HEK293 (cell line): ENCODE measurements around the gene NAPSA.

Source experiments
- EGR2 ChIP-seq: fragments of 450-650 bp; formaldehyde crosslinking; IDR thresholded peaks from 2 replicates; pipeline ENCODE4 v1.5.1; 2016; ENCODE audit warnings: low read depth, missing biosample characterization, missing genetic modification characterization
- GLIS1 ChIP-seq: fragments of 450-650 bp; formaldehyde crosslinking; IDR thresholded peaks from 2 replicates; pipeline ENCODE4 v1.5.1; 2016; ENCODE audit warnings: missing biosample characterization, missing genetic modification characterization
- HOXD13 ChIP-seq: sonication (generic); formaldehyde crosslinking; IDR thresholded peaks from 2 replicates; pipeline ENCODE4 v1.8.0; 2022; ENCODE audit warnings: missing genetic modification reagents, borderline replicate concordance
- KLF10 ChIP-seq: fragments of 450-650 bp; IDR thresholded peaks from 2 replicates; pipeline ENCODE4 v1.5.1; 2018; ENCODE audit warnings: missing biosample characterization, mild to moderate bottlenecking, missing genetic modification characterization
- OVOL3 ChIP-seq: fragments of 450-650 bp; formaldehyde crosslinking; IDR thresholded peaks from 2 replicates; pipeline ENCODE4 v1.5.1; 2016; ENCODE audit warnings: missing biosample characterization, missing genetic modification characterization
- RBAK ChIP-seq: fragments of 450-650 bp; formaldehyde crosslinking; IDR thresholded peaks from 2 replicates; pipeline ENCODE4 v1.5.1; 2016; ENCODE audit warnings: missing biosample characterization, missing genetic modification characterization
- SCRT1 ChIP-seq: fragments of 450-650 bp; formaldehyde crosslinking; IDR thresholded peaks from 2 replicates; pipeline ENCODE4 v1.5.1; 2016; ENCODE audit warnings: missing biosample characterization, missing genetic modification characterization, borderline replicate concordance
- WT1 ChIP-seq: fragments of 450-650 bp; formaldehyde crosslinking; IDR thresholded peaks from 2 replicates; pipeline ENCODE4 v1.5.1; 2016; ENCODE audit warnings: missing biosample characterization, missing genetic modification characterization
- ZNF155 ChIP-seq: fragments of 450-650 bp; formaldehyde crosslinking; IDR thresholded peaks from 2 replicates; pipeline ENCODE4 v1.5.1; 2016; ENCODE audit warnings: missing biosample characterization, missing genetic modification characterization
- ZNF169 ChIP-seq: fragments of 450-650 bp; formaldehyde crosslinking; IDR thresholded peaks from 2 replicates; pipeline ENCODE4 v1.5.1; 2016; ENCODE audit warnings: missing biosample characterization, missing genetic modification characterization
- ZNF19 ChIP-seq: fragments of 450-650 bp; formaldehyde crosslinking; IDR thresholded peaks from 2 replicates; pipeline ENCODE4; 2016; ENCODE audit warnings: missing biosample characterization, missing genetic modification characterization, low read depth
- ZNF391 ChIP-seq: fragments of 450-650 bp; formaldehyde crosslinking; IDR thresholded peaks from 2 replicates; pipeline ENCODE4 v1.5.1; 2016; ENCODE audit warnings: low read depth, missing biosample characterization, missing genetic modification characterization, borderline replicate concordance
- ZNF394 ChIP-seq: fragments of 450-650 bp; formaldehyde crosslinking; IDR thresholded peaks from 2 replicates; pipeline ENCODE4 v1.5.1; 2016; ENCODE audit warnings: missing biosample characterization, missing genetic modification characterization, mild to moderate bottlenecking, moderate library complexity, borderline replicate concordance
- ZNF426 ChIP-seq: fragments of 450-650 bp; formaldehyde crosslinking; IDR thresholded peaks from 2 replicates; pipeline ENCODE4 v1.5.1; 2017; ENCODE audit warnings: missing biosample characterization, missing genetic modification characterization, mild to moderate bottlenecking, inconsistent platforms, moderate library complexity
- ZNF530 ChIP-seq: fragments of 450-650 bp; formaldehyde crosslinking; IDR thresholded peaks from 2 replicates; pipeline ENCODE4 v1.5.1; 2016; ENCODE audit warnings: low read depth, missing biosample characterization, missing genetic modification characterization
- ZNF558 ChIP-seq: fragments of 450-650 bp; formaldehyde crosslinking; IDR thresholded peaks from 2 replicates; pipeline ENCODE4 v1.5.1; 2016; ENCODE audit warnings: missing biosample characterization, missing genetic modification characterization
- ZNF623 ChIP-seq: fragments of 450-650 bp; formaldehyde crosslinking; IDR thresholded peaks from 2 replicates; pipeline ENCODE4 v1.5.1; 2016; ENCODE audit warnings: missing biosample characterization, missing genetic modification characterization
- ZNF785 ChIP-seq: fragments of 450-650 bp; formaldehyde crosslinking; IDR thresholded peaks from 2 replicates; pipeline ENCODE4 v1.5.1; 2016; ENCODE audit warnings: missing biosample characterization, missing genetic modification characterization
- ZNF792 ChIP-seq: fragments of 450-650 bp; formaldehyde crosslinking; IDR thresholded peaks from 2 replicates; pipeline ENCODE4 v1.5.1; 2016; ENCODE audit warnings: missing biosample characterization, missing genetic modification characterization
- ZSCAN16 ChIP-seq: fragments of 450-650 bp; formaldehyde crosslinking; IDR thresholded peaks from 2 replicates; pipeline ENCODE4 v1.5.1; 2016; ENCODE audit warnings: missing biosample characterization, missing genetic modification characterization
- ZSCAN18 ChIP-seq: fragments of 450-650 bp; formaldehyde crosslinking; IDR thresholded peaks from 2 replicates; pipeline ENCODE4 v1.5.1; 2016; ENCODE audit warnings: missing biosample characterization, missing genetic modification characterization
- ZSCAN23 ChIP-seq: fragments of 450-650 bp; formaldehyde crosslinking; IDR thresholded peaks from 2 replicates; pipeline ENCODE4 v1.5.1; 2016; ENCODE audit warnings: missing biosample characterization, missing genetic modification characterization
- TF ChIP-seq, protein P1 (sequence below): fragments of 450-650 bp; formaldehyde crosslinking; IDR thresholded peaks from 2 replicates; pipeline ENCODE4 v1.5.1; 2016; ENCODE audit warnings: missing biosample characterization, missing genetic modification characterization, borderline replicate concordance
- TF ChIP-seq, protein P2 (sequence below): fragments of 450-650 bp; formaldehyde crosslinking; IDR thresholded peaks from 2 replicates; pipeline ENCODE4 v1.5.1; 2017; ENCODE audit warnings: missing biosample characterization, mild to moderate bottlenecking, missing genetic modification characterization, moderate library complexity
- TF ChIP-seq, protein P3 (sequence below): fragments of 450-650 bp; formaldehyde crosslinking; IDR thresholded peaks from 2 replicates; pipeline ENCODE4 v1.5.1; 2016; ENCODE audit warnings: missing biosample characterization, missing genetic modification characterization
- TF ChIP-seq, protein P4 (sequence below): fragments of 450-650 bp; formaldehyde crosslinking; IDR thresholded peaks from 2 replicates; pipeline ENCODE4 v1.5.1; 2016; ENCODE audit warnings: missing biosample characterization, missing genetic modification characterization

NAPSA gene

GRCh38 chr19:50383852-50384684 is 18.6 kb upstream of the NAPSA start, which contains the start of gene POLD1 (continued):
- TF ChIP-seq ZNF19 (tag by site-specific recombination) (no peak), ZNF394 (peak; percentile 50; the same call in 1 of the 2 replicates), RBAK (tag by site-specific recombination) (no peak), ZSCAN23 (tag by site-specific recombination) (no peak), ZSCAN18 (tag by site-specific recombination) (no peak), HOXD13 (CRISPR knock-in tag) (no peak), WT1 (tag by site-specific recombination) (0 out of 2 replicates have a peak, but pooled peaks have one; percentile 27), ZNF391 (tag by site-specific recombination) (peak; percentile 88), ZNF785 (tag by site-specific recombination) (no peak), ZNF169 (tag by site-specific recombination) (no peak), ZNF530 (no peak), ZNF623 (0 out of 2 replicates have a peak, but pooled peaks have one; percentile 11), EGR2 (tag by site-specific recombination) (peak; percentile 93), GLIS1 (tag by site-specific recombination) (peak; percentile 55), ZSCAN16 (tag by site-specific recombination) (no peak), ZNF792 (0 out of 2 replicates have a peak, but pooled peaks have one; percentile 30), OVOL3 (no peak), ZNF558 (tag by site-specific recombination) (no peak), KLF10 (tag by site-specific recombination) (peak; percentile 49; the same call in 1 of the 2 replicates), SCRT1 (peak; percentile 74; the same call in 1 of the 2 replicates), ZNF426 (tag by site-specific recombination) (no peak), ZNF155 (no peak)
- TF ChIP-seq, protein P1, sequence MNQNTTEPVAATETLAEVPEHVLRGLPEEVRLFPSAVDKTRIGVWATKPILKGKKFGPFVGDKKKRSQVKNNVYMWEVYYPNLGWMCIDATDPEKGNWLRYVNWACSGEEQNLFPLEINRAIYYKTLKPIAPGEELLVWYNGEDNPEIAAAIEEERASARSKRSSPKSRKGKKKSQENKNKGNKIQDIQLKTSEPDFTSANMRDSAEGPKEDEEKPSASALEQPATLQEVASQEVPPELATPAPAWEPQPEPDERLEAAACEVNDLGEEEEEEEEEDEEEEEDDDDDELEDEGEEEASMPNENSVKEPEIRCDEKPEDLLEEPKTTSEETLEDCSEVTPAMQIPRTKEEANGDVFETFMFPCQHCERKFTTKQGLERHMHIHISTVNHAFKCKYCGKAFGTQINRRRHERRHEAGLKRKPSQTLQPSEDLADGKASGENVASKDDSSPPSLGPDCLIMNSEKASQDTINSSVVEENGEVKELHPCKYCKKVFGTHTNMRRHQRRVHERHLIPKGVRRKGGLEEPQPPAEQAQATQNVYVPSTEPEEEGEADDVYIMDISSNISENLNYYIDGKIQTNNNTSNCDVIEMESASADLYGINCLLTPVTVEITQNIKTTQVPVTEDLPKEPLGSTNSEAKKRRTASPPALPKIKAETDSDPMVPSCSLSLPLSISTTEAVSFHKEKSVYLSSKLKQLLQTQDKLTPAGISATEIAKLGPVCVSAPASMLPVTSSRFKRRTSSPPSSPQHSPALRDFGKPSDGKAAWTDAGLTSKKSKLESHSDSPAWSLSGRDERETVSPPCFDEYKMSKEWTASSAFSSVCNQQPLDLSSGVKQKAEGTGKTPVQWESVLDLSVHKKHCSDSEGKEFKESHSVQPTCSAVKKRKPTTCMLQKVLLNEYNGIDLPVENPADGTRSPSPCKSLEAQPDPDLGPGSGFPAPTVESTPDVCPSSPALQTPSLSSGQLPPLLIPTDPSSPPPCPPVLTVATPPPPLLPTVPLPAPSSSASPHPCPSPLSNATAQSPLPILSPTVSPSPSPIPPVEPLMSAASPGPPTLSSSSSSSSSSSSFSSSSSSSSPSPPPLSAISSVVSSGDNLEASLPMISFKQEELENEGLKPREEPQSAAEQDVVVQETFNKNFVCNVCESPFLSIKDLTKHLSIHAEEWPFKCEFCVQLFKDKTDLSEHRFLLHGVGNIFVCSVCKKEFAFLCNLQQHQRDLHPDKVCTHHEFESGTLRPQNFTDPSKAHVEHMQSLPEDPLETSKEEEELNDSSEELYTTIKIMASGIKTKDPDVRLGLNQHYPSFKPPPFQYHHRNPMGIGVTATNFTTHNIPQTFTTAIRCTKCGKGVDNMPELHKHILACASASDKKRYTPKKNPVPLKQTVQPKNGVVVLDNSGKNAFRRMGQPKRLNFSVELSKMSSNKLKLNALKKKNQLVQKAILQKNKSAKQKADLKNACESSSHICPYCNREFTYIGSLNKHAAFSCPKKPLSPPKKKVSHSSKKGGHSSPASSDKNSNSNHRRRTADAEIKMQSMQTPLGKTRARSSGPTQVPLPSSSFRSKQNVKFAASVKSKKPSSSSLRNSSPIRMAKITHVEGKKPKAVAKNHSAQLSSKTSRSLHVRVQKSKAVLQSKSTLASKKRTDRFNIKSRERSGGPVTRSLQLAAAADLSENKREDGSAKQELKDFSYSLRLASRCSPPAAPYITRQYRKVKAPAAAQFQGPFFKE (tag by site-specific recombination): no peak
- TF ChIP-seq, protein P2, sequence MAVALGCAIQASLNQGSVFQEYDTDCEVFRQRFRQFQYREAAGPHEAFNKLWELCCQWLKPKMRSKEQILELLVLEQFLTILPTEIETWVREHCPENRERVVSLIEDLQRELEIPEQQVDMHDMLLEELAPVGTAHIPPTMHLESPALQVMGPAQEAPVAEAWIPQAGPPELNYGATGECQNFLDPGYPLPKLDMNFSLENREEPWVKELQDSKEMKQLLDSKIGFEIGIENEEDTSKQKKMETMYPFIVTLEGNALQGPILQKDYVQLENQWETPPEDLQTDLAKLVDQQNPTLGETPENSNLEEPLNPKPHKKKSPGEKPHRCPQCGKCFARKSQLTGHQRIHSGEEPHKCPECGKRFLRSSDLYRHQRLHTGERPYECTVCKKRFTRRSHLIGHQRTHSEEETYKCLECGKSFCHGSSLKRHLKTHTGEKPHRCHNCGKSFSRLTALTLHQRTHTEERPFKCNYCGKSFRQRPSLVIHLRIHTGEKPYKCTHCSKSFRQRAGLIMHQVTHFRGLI (tag by site-specific recombination): peak; percentile 68; the same call in 1 of the 2 replicates
- TF ChIP-seq, protein P3, sequence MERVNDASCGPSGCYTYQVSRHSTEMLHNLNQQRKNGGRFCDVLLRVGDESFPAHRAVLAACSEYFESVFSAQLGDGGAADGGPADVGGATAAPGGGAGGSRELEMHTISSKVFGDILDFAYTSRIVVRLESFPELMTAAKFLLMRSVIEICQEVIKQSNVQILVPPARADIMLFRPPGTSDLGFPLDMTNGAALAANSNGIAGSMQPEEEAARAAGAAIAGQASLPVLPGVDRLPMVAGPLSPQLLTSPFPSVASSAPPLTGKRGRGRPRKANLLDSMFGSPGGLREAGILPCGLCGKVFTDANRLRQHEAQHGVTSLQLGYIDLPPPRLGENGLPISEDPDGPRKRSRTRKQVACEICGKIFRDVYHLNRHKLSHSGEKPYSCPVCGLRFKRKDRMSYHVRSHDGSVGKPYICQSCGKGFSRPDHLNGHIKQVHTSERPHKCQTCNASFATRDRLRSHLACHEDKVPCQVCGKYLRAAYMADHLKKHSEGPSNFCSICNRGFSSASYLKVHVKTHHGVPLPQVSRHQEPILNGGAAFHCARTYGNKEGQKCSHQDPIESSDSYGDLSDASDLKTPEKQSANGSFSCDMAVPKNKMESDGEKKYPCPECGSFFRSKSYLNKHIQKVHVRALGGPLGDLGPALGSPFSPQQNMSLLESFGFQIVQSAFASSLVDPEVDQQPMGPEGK (tag by site-specific recombination): peak; percentile 87
- TF ChIP-seq, protein P4, sequence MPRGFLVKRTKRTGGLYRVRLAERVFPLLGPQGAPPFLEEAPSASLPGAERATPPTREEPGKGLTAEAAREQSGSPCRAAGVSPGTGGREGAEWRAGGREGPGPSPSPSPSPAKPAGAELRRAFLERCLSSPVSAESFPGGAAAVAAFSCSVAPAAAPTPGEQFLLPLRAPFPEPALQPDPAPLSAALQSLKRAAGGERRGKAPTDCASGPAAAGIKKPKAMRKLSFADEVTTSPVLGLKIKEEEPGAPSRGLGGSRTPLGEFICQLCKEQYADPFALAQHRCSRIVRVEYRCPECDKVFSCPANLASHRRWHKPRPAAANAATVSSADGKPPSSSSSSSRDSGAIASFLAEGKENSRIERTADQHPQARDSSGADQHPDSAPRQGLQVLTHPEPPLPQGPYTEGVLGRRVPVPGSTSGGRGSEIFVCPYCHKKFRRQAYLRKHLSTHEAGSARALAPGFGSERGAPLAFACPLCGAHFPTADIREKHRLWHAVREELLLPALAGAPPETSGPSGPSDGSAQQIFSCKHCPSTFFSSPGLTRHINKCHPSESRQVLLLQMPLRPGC: 0 out of 2 replicates have a peak, but pooled peaks have one; percentile 23
